Right cardiac atrium (tissue), 5 donors: Measurements from ENCODE around the gene DCLK1. TPM values are rescaled to one million over a fixed set of nuclear protein-coding genes. Genes with fewer than 3 reads are reported as not detected.

ENCODE experiments used
- ATAC-seq, 2 donors: fragments of 200-7000 bp; cut with Tn5 transposase; one replicate each; pipeline versions ENCODE4 v1.8.0 to v1.9.1; 2020; ENCODE audit warnings: moderate library complexity in 2 of 2, mild to moderate bottlenecking in 1 of 2
- DNase-seq, 3 donors: peaks; one replicate each; pipeline ENCODE4 v3.0.0-alpha.2; 2020
- H3K27ac ChIP-seq: one replicate; pipeline ENCODE4 v1.5.1; 2013; ENCODE audit warnings: mild to moderate bottlenecking, low read length, control low read depth, moderate library complexity
- H3K27me3 ChIP-seq: one replicate; pipeline ENCODE4 v1.6.1; 2013; ENCODE audit not compliant: control insufficient read depth, insufficient read depth
- H3K4me1 ChIP-seq: one replicate; pipeline ENCODE4 v1.6.1; 2013; ENCODE audit warnings: low read length; ENCODE audit not compliant: control insufficient read depth, insufficient read depth
- H3K4me3 ChIP-seq: one replicate; pipeline ENCODE4 v1.5.1; 2013; ENCODE audit warnings: low read length, control low read depth
- H3K9me3 ChIP-seq: one replicate; pipeline ENCODE4 v1.6.1; 2013; ENCODE audit warnings: low read length; ENCODE audit not compliant: control insufficient read depth
- WGBS: extraction: QIAGEN DNeasy Blood & Tissue Kit; methylation state at CpG from one replicate; pipeline ENCODE4 v1.1.7; 2013; 5-methylcytosine and 5-hydroxymethylcytosine counted together
- intact Hi-C, 4 donors: fragments of 100-400 bp; cut with DNase I; formaldehyde crosslinking; loops; one replicate each; pipeline versions ENCODE4 v1.11.0 to v1.14.0; 2022 to 2023
- polyA plus RNA-seq: library from polyadenylated mRNA; stranded (reverse); fragments of 200-250 nt; gene quantifications from one replicate; pipeline ENCODE4 v1.2.3, GENCODE V29; 2013
- total RNA-seq, 4 donors: library from RNA; stranded (reverse); fragmentation: NEBNext Ultra II Directional; extraction: Animal tissue kit (Norgen Biotek cat#: 25700); gene quantifications; one replicate each; pipeline ENCODE4 v1.2.1, GENCODE V29; 2021
- donor health status: healthy with polysubstance abuse.
- donor health status: DM: no; HTN: yes; CAD: no.
- donor health status: DM: no; HTN: no; CAD: no.
- donor health status: DM: no; HTN: yes; CAD: no; lungs with severe emphysema.
- donor health status: DM: yes; HTN: yes; CAD: no.

The DCLK1 gene
- total and polyA plus RNA-seq, 5 donors, result 5.1 to 19.8 (median 16.1) TPM

DNA sequence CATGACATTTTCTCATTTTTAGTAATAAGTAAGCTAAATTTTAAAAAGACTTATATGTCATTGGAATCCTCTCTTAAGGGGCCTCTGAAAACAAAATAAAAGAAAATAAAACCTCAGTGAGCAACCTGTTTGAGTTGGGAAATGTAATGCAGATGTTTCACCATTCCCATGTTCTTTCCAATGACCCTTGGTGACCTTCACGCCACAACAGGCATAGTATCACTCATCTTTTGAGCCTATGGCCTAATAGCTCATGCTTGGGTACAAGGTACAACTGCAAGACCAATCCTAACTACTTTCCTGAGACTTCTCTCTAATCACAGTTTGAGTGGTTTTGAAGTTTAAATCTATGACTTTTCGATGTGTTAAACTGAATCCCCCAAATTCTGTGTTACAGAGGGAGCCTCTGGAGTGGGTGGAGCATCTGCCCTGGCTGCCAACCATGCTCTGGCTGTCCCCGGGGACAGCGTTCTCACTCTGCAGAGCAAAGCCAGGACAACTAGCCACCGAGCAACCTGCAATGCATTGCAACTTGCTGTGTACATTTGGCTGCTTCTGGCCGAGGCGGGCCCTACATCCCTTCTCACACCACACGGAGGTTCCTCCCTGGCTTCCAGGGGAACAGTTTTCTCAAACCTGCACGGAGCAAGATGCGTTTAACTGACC, 346.8 kb downstream of the DCLK1 start:
- intact Hi-C loops, result loop anchor here in 2 of 4 donors (10.0 kb wide), 1 partner anchor 150 kb away; no protein-coding TSS in a partner anchor
- WGBS, result 86% methylated on average over 10 of the region's 10 CpGs
- Histone ChIP-seq H3K27ac (no peak overlapping the region), H3K4me1 (no peaks in the 10 kb centered on the region), H3K9me3 (no peaks in the 10 kb centered on the region), H3K27me3 (no peaks in the 10 kb centered on the region), H3K4me3 (no peak overlapping the region)
- ATAC-seq, result no peak
- no peak for DNase-seq

DNA sequence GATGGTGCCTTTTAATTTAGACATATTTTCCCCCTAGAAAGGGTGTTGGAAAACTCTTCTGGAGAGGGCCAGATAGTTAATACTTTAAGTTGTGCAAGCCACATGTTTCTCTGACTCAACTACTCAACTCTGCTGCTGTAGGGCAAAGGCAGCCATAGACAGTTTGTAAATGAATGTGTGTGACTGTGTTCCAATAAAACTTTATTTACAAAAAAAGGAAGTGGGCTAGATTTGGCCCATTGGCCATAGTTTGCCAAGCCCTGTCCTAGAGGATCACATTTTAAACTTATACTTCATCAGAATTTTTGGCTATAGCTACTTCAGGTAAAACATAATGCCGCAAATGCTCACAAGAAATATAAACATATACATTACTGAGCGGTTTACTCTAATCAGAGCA, 348.4 kb downstream of the DCLK1 start:
- ATAC-seq, result no peak
- intact Hi-C loops, result loop anchor here in 2 of 4 donors (10.0 kb wide), 1 partner anchor 148 kb away; no protein-coding TSS in a partner anchor
- no peaks in the 10 kb centered on the region for H3K4me1 ChIP-seq
- H3K9me3 ChIP-seq, result no peaks in the 10 kb centered on the region
- H3K27ac ChIP-seq, result no peak overlapping the region
- no peak overlapping the region for H3K4me3 ChIP-seq
- DNase-seq, result no peak
- no peaks in the 10 kb centered on the region for H3K27me3 ChIP-seq
- 99% methylated on average over 2 of the region's 2 CpGs for WGBS

DNA sequence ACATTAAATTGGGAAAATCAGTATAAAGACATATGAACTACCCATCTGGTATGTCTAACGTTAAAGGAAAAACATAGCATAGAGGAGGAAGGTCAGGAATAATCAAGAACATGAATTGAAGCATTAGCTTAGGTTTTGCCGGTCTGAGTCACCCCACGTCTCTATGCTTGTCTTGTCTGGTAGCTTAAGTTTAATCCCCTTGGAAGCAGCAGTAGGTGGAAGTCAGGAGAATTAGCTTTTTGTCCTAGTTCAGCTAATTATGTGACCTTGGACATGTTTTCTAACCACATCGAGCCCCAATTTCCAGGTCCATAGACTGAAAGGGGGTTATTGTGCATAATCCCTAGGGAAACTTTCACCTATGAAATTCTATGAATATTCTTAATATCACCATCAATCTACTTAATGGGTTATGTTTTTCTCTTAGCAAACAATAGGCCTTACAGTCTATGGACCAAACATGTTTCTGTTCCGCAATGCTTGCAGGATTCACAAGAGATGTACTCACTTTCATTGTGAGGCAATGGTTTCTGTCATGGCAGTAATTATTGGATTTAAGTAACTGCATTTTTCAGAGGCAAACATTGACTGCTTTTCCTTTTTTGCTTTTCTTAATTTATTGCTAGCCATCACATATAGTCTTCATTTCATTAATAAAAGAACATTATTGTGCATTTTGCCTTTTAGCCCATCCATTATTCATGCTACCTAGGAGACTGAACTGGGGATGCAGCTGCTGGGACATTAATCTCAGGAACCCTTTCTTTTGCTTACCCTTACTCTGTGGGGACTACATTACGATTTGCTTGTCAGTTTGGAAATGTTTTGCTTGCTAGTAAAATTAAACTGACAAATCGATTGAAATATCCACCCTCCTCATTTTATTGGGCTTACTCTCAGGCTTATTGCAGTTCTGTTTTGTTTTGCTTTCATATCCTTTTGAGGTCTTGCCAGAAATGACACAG, 349.9 kb downstream of the DCLK1 start:
- 84% methylated on average over 7 of the region's 7 CpGs for WGBS
- no peak for DNase-seq

DNA sequence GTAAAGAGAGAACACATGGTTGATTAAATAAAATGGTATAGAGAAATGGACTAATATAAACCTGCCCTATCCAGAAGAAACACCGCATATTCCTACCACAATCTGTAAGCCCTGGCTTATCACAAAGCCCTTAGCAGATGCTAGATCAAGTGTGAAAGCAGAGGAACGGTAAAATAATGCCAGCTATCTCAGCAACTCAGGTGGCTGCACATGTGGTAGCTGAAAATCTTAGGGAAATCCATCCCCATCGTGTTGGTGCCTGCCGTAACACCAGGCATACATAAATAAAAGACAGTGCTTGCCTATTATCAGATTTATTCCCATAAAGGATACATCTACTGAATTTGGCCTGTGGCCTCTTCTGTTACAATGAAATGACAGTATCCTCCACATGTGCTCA, 350.6 kb downstream of the DCLK1 start:
- 81% methylated on average over 4 of the region's 4 CpGs for WGBS
- no peak for ATAC-seq
- intact Hi-C loops, result loop anchor here in 2 of 4 donors (10.0 kb wide), 1 partner anchor 146 kb away; no protein-coding TSS in a partner anchor
- no peaks in the 10 kb centered on the region for H3K4me1 ChIP-seq
- no peaks in the 10 kb centered on the region for H3K9me3 ChIP-seq
- H3K27ac ChIP-seq, result no peak overlapping the region
- DNase-seq, result no peak
- H3K4me3 ChIP-seq, result no peak overlapping the region
- no peaks in the 10 kb centered on the region for H3K27me3 ChIP-seq

More for the DNA sequence above, 349.9 kb downstream of the DCLK1 start:
- intact Hi-C loops, result loop anchor here in 2 of 4 donors (10.0 kb wide), 1 partner anchor 147 kb away; no protein-coding TSS in a partner anchor
- no peaks in the 10 kb centered on the region for H3K27me3 ChIP-seq
- no peak overlapping the region for H3K4me3 ChIP-seq
- no peaks in the 10 kb centered on the region for H3K4me1 ChIP-seq
- H3K27ac ChIP-seq, result no peak overlapping the region
- no peak for ATAC-seq
- no peaks in the 10 kb centered on the region for H3K9me3 ChIP-seq

DNA sequence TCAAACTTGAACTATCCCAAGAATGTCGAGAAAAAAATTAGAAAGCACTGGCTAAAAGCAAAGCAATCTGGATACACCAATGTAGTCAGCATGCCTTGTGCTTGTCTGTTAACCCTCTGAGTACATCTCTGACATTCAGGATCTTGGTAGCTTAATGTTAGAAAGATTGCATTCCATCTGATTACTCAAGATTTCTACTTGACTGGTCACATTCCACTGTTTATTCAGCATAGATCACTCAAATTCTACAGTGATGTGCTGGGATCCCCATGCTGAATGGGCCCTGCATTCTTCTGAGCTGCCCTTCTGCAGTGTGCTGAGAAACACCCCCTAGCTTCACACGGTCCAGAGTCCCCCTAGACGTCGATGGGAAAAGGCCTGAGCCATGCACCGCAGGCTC, 359.3 kb downstream of the DCLK1 start:
- Histone ChIP-seq H3K4me1 (no peaks in the 10 kb centered on the region), H3K27me3 (no peaks in the 10 kb centered on the region), H3K27ac (no peak overlapping the region), H3K9me3 (no peaks in the 10 kb centered on the region), H3K4me3 (no peak overlapping the region)
- DNase-seq, result no peak
- intact Hi-C loops, result no loop called here
- no peak for ATAC-seq
- WGBS, result 49% methylated on average over 5 of the region's 5 CpGs

DNA sequence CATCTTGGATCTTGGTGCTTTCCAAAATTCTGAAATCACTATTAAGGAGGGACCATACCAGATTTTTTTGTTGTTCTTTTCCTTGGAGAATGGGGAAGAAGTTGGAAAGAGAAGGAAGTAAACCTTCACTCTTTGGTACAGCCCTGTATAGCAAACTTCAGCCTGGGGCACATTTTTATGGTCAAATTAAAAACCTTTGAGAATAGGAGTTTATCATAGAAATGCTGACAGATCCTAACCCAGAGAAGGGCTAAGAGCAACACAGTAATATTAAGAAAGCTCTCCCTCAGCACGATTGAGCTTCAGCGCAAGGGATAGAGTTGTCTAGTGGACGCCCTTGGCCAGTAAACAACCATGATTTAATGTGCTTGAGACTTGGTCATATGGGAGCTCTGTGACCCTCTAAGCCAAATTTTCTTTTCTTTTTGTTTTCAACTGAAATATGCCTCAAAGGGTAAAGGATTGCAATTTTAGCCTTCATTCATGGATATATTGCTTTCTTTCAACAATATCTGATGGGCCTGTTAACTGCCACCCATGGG, 360.4 kb downstream of the DCLK1 start:
- Histone ChIP-seq H3K4me1 (no peaks in the 10 kb centered on the region), H3K27ac (no peak overlapping the region), H3K27me3 (no peaks in the 10 kb centered on the region), H3K4me3 (no peak overlapping the region), H3K9me3 (no peaks in the 10 kb centered on the region)
- 68% methylated on average over 3 of the region's 3 CpGs for WGBS
- DNase-seq (peak in 1 of 3 donors; percentile 49), ATAC-seq (peak in 1 of 2 donors; percentile 79)
- intact Hi-C loops, result no loop called here

DNA sequence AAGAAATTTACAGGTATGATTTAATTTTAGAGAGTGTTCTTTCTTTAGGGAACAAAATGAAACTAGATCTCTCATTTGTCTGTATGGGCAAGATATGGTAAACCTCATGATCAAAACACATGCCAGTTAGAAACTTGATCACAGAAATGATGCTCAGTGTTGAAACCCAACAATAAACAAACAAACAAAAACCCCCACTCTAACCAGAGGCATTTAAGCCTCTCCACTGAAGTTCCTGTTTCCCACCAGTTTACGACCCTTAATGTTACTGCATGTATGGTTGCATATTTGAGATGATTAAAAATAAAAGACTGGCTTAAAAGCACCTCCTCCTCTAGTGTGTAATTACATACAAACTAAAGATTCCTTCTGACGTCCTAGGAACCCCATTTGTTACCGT, 361.4 kb downstream of the DCLK1 start:
- intact Hi-C loops, result no loop called here
- WGBS, result 54% methylated on average over 3 of the region's 3 CpGs
- ATAC-seq (no peak), DNase-seq (no peak)
- no peak overlapping the region for H3K27ac ChIP-seq
- no peaks in the 10 kb centered on the region for H3K27me3 ChIP-seq
- no peak overlapping the region for H3K4me3 ChIP-seq
- H3K4me1 ChIP-seq, result no peaks in the 10 kb centered on the region
- H3K9me3 ChIP-seq, result no peaks in the 10 kb centered on the region

DNA sequence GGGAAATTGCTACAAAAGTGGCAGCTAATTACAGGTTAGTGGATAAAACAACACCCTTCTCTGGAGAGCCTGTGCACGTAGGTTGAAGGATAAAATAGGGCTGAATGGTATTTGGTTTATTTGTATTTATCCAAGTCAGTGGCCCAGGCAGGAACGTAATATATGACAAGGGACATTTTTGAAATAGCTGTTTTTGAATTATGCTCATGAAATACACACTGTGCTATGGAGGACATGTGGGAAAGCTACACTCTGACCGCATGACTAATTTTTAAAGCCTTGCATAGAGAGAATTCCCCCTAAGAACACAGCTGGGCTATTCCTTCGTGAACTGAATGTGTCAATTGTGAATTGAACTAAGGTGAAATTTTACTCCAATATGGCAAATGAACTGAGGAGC, 362.6 kb downstream of the DCLK1 start:
- no peak for ATAC-seq
- 86% methylated on average over 4 of the region's 4 CpGs for WGBS

DNA sequence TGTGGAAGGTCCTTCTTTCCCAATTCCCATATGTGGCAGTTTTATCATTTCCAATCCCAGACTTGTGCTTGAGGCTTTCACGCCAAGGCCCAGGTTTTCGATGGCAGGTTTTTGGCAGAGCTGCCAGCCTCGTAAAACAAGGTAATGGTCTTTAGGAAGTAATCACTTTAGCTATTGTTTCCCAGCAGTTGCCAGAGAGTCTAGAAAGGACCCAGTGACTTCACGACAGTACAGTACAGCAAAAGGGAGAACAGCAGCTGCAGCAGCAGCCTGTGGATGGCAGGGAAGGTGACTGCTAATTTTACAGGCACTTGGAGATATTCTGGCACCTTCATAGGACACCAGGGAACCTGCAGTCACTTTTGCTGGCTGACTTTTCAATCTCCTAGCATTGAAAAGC, 363.1 kb downstream of the DCLK1 start:
- no peaks in the 10 kb centered on the region for H3K27me3 ChIP-seq
- no peak overlapping the region for H3K27ac ChIP-seq
- no peak overlapping the region for H3K4me3 ChIP-seq
- WGBS, result 77% methylated on average over 4 of the region's 4 CpGs
- H3K4me1 ChIP-seq, result no peaks in the 10 kb centered on the region
- DNase-seq (no peak), ATAC-seq (no peak)
- H3K9me3 ChIP-seq, result no peaks in the 10 kb centered on the region
- intact Hi-C loops, result no loop called here

More for the DNA sequence above, 362.6 kb downstream of the DCLK1 start:
- Histone ChIP-seq H3K27ac (no peak overlapping the region), H3K9me3 (no peaks in the 10 kb centered on the region), H3K4me3 (no peak overlapping the region), H3K27me3 (no peaks in the 10 kb centered on the region), H3K4me1 (no peaks in the 10 kb centered on the region)
- intact Hi-C loops, result no loop called here
- DNase-seq, result no peak

DNA sequence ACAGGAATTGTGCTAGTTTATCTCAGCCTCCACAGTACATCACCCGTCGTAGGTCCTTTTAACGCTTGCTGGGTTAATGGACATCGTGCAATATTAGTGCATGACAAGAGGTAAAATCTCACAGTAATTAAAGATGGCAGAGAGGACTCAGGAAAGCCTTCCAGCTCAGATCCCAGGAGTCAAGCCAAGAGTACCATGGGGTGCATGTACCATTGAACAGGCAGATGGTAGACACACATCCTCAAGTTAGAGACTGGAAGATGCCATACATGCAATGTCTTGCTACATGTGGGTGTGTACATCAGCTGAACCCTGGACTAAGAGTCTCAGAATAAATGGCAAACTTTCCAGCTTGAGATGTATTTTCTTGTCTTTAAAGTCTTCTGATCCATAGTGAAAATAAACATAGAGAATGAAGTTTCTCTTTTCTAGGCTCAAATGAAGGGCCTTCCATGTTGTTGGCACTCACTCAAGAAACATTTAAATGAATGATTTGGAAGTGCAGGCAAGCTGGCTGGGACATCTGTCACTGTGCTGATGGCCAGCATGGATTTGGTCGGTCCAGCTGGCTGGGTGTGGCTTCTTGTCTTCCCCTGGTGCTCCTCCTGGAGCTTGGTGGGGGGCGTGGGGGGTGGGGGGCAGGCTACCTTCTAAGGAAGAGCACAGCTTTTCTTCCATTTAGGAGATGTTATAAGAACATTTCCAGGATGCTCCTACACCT, 363.8 kb downstream of the DCLK1 start:
- ATAC-seq (no peak), DNase-seq (no peak)
- intact Hi-C loops, result no loop called here
- 75% methylated on average over 6 of the region's 6 CpGs for WGBS
- Histone ChIP-seq H3K4me1 (no peaks in the 10 kb centered on the region), H3K27ac (no peak overlapping the region), H3K4me3 (no peak overlapping the region), H3K27me3 (no peaks in the 10 kb centered on the region), H3K9me3 (no peaks in the 10 kb centered on the region)
